ENCODE data around the gene ZBP1. TPM values are rescaled to one million over a fixed set of nuclear protein-coding genes. Genes with fewer than 3 reads are reported as not detected.

ZBP1 gene
- total RNA-seq, 4 donors from 2014 or later = 0.80 TPM; not detected in 3

DNA sequence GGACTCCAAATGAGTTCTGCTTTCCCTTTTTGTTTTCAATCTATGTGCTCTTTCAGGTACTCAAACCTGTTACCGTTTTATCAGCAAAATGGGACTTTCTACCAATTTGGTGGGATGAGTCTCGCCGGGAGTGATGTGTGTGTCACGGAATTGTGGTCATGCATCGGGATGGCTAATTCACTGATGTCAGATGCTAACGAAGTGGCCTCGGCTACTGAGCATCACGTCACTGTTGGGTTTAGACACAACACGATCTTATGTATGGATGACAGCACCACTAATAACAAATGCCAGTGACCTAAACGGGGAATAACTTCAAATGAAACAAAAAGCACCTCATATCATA lies 61.0 kb downstream of the ZBP1 start:
- Histone ChIP-seq H3K36me3 (no peaks in the 10 kb centered on the region), H3K9me3 (no peaks in the 10 kb centered on the region), H3K4me1 (peaks cover 5% of the 10 kb centered on the region), H3K27me3 (peaks cover 29% of the 10 kb centered on the region), H3K4me3 (no peak overlapping the region), H3K27ac (no peak overlapping the region)
- DNase-seq (ENCODE audit: low spot score in 2 of 2) = no peak
- no peak for TF ChIP-seq POLR2A (IDR thresholded peaks at IDR 0.05)
- TF ChIP-seq, protein P1, sequence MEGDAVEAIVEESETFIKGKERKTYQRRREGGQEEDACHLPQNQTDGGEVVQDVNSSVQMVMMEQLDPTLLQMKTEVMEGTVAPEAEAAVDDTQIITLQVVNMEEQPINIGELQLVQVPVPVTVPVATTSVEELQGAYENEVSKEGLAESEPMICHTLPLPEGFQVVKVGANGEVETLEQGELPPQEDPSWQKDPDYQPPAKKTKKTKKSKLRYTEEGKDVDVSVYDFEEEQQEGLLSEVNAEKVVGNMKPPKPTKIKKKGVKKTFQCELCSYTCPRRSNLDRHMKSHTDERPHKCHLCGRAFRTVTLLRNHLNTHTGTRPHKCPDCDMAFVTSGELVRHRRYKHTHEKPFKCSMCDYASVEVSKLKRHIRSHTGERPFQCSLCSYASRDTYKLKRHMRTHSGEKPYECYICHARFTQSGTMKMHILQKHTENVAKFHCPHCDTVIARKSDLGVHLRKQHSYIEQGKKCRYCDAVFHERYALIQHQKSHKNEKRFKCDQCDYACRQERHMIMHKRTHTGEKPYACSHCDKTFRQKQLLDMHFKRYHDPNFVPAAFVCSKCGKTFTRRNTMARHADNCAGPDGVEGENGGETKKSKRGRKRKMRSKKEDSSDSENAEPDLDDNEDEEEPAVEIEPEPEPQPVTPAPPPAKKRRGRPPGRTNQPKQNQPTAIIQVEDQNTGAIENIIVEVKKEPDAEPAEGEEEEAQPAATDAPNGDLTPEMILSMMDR (IDR thresholded peaks at IDR 0.05) = no peak
- no peak for TF ChIP-seq POLR2AphosphoS5 (IDR thresholded peaks at IDR 0.05)
- TF ChIP-seq EP300 (IDR thresholded peaks at IDR 0.05) = no peak
- 90% methylated on average over 10 of the region's 10 CpGs for WGBS

DNA sequence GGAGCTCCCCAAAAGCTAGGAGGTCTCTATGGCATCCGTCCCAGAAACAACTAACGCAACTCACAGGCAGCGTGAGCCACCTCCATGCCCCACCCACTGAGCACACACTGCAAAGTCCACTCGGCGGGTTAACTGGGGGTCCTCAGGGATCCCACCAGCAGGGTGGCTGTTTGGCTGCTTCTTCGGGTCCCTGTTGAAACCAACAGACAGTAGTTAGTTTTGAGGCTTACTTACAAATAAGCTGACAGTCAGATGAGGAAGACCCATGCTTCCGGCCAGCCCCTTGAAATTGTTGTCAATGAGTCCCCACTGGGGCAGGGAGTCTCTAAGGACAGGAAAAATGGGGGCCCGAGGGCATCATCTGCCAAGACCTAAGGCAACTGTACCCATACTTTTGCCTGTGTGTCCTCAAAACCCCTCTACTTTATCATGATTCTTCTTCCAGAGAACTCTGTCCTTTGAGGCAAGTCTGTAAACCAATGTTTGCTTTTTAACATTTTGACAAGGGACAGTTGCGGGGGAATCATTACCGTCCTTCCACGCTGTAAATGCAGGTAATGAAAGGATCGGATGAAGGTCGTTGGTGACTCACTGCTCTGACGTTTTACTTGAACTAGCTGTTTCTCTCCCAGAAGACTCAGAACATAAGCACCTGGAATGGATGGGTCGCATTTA lies 61.5 kb downstream of the ZBP1 start:
- Histone ChIP-seq H3K4me1 (peaks cover 5% of the 10 kb centered on the region), H3K27ac (no peak overlapping the region), H3K4me3 (no peak overlapping the region), H3K27me3 (peaks cover 32% of the 10 kb centered on the region), H3K9me3 (no peaks in the 10 kb centered on the region), H3K36me3 (no peaks in the 10 kb centered on the region)
- DNase-seq (ENCODE audit: low spot score in 2 of 2) = no peak
- TF ChIP-seq EP300 (IDR thresholded peaks at IDR 0.05) (no peak), POLR2AphosphoS5 (IDR thresholded peaks at IDR 0.05) (no peak)
- TF ChIP-seq, protein P1 (IDR thresholded peaks at IDR 0.05) = no peak
- WGBS = 64% methylated on average over 15 of the region's 15 CpGs

DNA sequence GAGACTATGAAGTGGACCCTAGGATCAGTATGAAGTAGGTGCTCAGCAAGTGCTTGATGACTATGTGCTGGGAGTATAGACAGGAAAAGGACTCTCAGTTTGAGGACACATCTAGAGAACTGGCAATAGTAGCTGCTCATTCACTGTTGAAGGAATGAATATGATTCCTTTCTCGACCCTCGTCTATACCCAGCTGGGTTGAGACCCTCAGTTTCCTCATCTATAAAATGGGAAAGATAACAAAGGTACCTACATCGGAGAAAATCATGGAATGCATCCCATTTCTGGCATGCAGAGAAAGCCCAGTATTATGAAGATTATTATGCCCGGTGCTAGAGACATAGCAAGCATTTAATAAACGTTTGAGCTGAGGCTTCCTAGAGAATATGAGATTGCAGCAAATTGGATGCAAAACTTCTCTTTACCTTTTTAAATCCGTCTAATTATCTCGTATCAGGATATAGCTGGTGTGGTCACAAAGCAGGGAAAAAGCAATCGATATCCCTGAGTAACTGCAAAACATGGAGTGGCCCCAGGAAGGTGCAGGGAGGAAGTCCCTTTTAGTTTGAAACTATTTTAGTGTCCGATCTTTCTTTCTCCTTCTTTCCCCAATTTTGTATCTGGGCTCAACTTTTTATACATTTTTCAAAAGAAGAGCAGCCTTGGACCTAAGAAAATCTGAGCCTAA lies 62.2 kb downstream of the ZBP1 start:
- Histone ChIP-seq H3K36me3 (no peaks in the 10 kb centered on the region), H3K9me3 (no peaks in the 10 kb centered on the region), H3K4me3 (no peak overlapping the region), H3K27ac (no peak overlapping the region), H3K27me3 (peaks cover 32% of the 10 kb centered on the region), H3K4me1 (peaks cover 5% of the 10 kb centered on the region)
- WGBS = 74% methylated on average over 9 of the region's 9 CpGs
- no peak for DNase-seq (ENCODE audit: low spot score in 2 of 2)
- TF ChIP-seq, protein P1 (IDR thresholded peaks at IDR 0.05) = no peak
- TF ChIP-seq POLR2AphosphoS5 (IDR thresholded peaks at IDR 0.05) (no peak), EP300 (IDR thresholded peaks at IDR 0.05) (no peak), POLR2A (IDR thresholded peaks at IDR 0.05) (no peak)

DNA sequence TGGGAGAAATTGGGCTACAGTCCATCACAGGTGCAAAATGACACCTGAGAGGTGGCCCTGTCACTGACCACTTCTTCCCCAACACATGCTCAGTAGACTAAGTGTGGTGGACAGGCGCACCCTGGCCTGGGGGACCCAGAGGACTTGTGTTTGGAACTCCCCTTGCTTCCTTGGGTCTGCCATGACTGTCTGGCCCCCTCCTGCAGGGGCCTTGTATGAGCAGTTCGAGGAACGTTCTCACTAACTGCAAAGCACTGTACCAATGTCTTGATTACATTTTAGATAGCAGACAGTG lies 63.3 kb downstream of the ZBP1 start:
- TF ChIP-seq POLR2AphosphoS5 (IDR thresholded peaks at IDR 0.05) = no peak
- no peak for TF ChIP-seq EP300 (IDR thresholded peaks at IDR 0.05)
- TF ChIP-seq POLR2A (IDR thresholded peaks at IDR 0.05) = no peak
- TF ChIP-seq, protein P1 (IDR thresholded peaks at IDR 0.05) = no peak
- DNase-seq (ENCODE audit: low spot score in 2 of 2) = no peak
- Histone ChIP-seq H3K27ac (no peak overlapping the region), H3K36me3 (no peaks in the 10 kb centered on the region), H3K4me1 (peaks cover 5% of the 10 kb centered on the region), H3K9me3 (no peaks in the 10 kb centered on the region), H3K4me3 (no peak overlapping the region), H3K27me3 (peaks cover 32% of the 10 kb centered on the region)
- WGBS = 89% methylated on average over 3 of the region's 3 CpGs

DNA sequence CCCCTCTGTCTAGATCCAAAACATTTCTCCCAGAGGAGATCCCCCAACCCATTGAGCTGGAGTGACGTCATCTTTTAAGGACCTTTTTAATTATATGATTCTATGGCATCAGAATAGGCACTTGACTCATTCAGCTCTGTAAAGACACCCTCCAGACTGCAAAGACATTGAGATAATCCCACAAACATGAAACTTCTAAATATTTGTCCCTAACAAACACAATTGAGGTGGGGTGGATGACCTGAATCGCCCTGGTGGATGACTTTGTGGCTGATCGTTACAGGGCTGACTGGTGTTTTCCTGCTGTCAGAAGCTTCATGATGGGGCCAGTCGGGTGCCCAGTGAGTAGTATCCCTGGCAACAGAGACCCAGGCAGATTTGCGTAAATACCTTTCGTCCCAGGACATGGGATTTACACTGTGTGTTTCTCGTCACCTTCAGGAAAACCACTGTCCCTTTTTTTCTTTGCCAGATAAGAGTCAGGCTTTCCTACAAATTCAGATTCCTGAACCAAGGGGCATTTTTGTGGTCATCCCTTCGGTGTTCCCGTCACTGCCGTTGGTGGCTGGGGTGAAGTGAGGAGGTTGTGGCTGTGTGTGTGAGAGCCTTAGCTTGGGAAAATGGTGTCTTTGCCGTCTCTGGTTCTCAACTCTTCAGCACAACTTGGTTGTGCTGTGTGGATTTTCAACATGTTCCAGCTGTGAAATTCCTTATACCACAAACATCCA lies 64.6 kb downstream of the ZBP1 start:
- Histone ChIP-seq H3K4me3 (no peak overlapping the region), H3K27me3 (peaks cover 32% of the 10 kb centered on the region), H3K36me3 (no peaks in the 10 kb centered on the region), H3K4me1 (peaks cover 1% of the 10 kb centered on the region), H3K9me3 (no peaks in the 10 kb centered on the region), H3K27ac (no peak overlapping the region)
- 86% methylated on average over 11 of the region's 11 CpGs for WGBS
- DNase-seq (ENCODE audit: low spot score in 2 of 2) = no peak
- TF ChIP-seq POLR2AphosphoS5 (IDR thresholded peaks at IDR 0.05) (no peak), POLR2A (IDR thresholded peaks at IDR 0.05) (no peak), EP300 (IDR thresholded peaks at IDR 0.05) (no peak)
- TF ChIP-seq, protein P1 (IDR thresholded peaks at IDR 0.05) = no peak
